Measurements from ENCODE around the gene PDE6H. TPM values are rescaled to one million over a fixed set of nuclear protein-coding genes. Genes with fewer than 3 reads are reported as not detected.
A peak's percentile ranks its signal among the peaks of the same experiment; 100 is the strongest.

Gene PDE6H
- total RNA-seq, 1 donor from 2014 or later, result not detected

GRCh38 chr12:14950421-14950820 is 22.4 kb upstream of the PDE6H start:
- DNase-seq, result no peak
- ATAC-seq, result no peak
- intact Hi-C loops (cut with micrococcal nuclease), result no loop called here

DNA sequence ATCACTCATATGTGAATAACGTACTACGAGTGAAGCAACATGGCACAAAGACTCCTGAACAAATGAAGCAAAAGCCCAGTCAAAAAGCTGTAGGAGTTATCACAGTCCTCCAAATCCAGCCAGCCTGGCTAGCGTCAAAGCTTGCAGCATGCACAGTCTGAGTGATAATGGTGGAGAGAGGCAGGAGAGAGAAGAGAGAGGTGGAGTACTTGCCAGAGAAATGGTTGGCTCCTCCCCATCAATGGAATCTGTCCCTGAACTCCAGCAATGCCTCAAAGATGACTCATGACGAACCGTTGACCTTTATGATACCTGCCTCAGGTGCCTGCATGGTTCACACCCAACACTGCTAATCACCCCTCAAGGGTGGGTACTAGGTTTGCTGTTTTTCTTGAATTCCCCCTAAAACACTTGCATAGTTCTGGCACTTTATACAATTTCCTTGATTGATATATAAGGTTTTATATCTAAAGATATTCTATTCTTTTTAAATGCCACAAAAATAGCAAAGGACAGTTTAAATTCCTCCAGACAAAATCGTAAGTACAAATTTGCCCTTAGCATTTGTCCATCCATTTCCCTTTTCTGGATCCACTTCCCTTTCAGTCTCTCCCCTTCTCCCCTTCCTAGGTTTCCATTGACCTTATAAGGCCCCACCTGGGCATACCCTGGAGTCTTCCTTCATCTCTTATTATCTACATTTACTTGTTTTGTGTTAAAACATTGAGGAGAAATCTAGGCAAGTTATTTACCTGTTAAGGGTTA is 21.7 kb upstream of the PDE6H start:
- intact Hi-C loops (cut with micrococcal nuclease), result no loop called here
- ATAC-seq, result peak; percentile 76
- peak; percentile 34 for DNase-seq

DNA sequence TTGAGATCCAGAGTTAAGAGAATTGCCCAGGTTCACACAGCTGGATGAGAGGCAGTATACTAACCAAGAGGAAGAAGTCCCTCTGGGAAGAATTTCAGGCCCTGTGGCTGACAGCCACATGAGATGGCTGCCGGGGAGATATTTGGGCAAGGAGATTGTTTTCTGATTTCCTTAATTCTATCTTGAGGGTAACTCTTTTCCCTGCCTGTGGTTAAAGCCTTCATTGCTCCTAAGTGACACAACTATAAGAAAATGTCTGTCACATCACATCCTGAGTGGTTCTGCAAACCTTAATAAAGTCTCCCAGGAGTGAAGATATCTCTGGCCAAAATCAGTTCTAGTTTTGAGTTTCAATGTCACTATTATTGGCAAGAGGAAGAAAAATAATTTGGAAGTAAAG is 21.0 kb upstream of the PDE6H start:
- DNase-seq (no peak), ATAC-seq (no peak)
- intact Hi-C loops (cut with micrococcal nuclease), result no loop called here

DNA sequence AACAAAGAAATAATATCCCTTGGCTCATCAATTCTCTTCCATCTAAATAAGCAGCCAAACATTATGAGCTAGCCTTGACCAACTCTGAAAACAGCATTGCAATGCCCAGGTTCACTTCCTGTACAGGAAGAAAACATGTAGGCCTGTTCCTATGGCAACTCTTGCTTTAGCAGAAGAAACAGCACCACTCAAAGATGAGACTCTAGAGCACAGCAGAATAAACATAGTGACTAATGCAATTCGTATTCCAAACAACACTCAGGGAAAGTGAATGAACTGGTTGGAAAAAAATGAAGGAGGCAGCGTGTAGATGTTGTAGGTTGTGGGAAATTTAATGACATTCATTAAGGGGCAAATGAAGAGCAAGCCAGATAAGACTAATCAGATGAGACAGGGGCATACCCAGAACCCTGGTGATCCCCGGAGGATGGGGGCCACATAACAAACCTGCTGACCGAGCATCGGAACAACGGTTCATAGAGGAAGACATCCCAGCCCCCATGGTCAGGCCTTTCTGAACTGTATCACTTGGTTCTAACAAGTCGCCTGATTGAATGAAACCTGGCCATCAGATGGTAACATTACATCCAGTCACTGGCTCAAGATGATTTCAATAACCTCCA is 20.4 kb upstream of the PDE6H start:
- ATAC-seq (peak; percentile 64), DNase-seq (no peak)
- intact Hi-C loops (cut with micrococcal nuclease), result no loop called here

GRCh38 chr12:14953752-14954151 is 19.1 kb upstream of the PDE6H start:
- intact Hi-C loops (cut with micrococcal nuclease), result no loop called here

DNA sequence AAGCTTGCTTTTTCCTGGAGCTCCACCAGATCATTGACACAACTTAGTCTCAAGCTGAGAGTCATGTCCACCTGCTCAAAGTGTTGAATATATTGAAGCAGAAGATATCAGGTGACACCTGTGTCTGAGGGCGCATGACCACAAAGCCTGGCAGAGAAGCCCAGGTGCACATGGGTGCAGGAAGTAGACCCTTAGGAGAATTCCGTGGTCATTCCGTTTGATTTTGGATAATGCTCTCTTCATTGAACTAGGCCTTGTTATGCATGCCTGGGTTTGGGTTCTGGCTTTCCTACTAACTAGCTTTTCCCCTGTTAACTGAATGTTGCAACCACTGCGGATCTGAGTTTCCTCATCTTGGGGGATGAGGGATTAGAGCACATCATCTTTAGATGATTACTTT is 18.6 kb upstream of the PDE6H start:
- DNase-seq (no peak), ATAC-seq (no peak)
- intact Hi-C loops (cut with micrococcal nuclease), result no loop called here

More at GRCh38 chr12:14953752-14954151, 19.1 kb upstream of the PDE6H start:
- no peak for DNase-seq
- no peak for ATAC-seq

GRCh38 chr12:14956024-14956891 is 16.6 kb upstream of the PDE6H start:
- ATAC-seq (no peak), DNase-seq (no peak)
- intact Hi-C loops (cut with micrococcal nuclease), result no loop called here

- intact Hi-C loops (cut with micrococcal nuclease), result no loop called here
- DNase-seq (no peak), ATAC-seq (no peak)
Observed at GRCh38 chr12:14956905-14957304, 15.9 kb upstream of the PDE6H start.

DNA sequence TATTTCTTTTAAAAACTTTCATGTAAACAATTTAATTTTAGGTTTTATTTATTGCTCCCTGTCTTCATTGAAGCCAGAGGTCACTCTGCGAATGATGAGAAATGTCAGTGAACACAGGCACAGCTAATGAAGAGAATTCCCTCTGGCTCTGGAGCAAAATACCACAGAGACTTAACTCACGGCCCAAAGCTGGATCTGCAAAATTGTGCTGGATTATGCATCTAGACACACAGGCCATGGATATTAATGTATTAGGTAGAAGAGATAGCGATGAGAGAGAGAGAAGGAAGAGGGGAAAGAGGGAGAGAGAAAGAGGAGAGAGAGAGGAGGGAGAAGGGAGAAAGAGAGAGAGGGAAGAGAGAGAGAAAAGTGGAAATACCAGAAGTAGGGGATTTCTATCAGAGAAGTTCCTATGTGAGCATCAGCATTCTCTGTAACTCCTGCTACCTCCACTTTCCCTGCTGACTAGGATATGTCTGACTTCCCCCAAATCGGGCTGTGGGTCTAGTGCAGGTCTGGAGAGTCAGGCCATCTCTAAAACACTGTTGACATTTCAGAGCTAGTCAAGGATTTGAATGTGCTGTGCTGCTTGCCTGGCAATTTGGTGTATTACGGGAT is 15.2 kb upstream of the PDE6H start:
- DNase-seq (no peak), ATAC-seq (no peak)
- intact Hi-C loops (cut with micrococcal nuclease), result no loop called here

- no peak for ATAC-seq
- intact Hi-C loops (cut with micrococcal nuclease), result no loop called here
- no peak for DNase-seq
Observed at GRCh38 chr12:14958361-14959125, 14.3 kb upstream of the PDE6H start.

DNA sequence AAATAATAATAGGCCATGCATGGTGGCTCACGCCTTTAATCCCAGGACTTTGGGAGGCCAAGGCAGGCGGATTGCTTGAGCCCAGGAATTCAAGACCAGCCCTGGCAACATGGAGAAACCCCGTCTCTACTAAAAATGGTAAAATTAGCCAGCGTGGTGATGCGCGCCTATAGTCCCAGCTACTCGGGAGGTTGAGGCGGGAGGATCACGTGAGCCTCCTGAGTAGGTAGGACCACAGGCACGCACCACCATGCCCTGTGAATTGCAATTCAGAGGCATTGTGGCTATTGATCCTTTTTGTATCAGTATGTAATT is 13.8 kb upstream of the PDE6H start:
- no peak for DNase-seq
- intact Hi-C loops (cut with micrococcal nuclease), result no loop called here
- ATAC-seq, result no peak

GRCh38 chr12:14959463-14959862 is 13.4 kb upstream of the PDE6H start:
- no peak for DNase-seq
- intact Hi-C loops (cut with micrococcal nuclease), result no loop called here
- peak; percentile 39 for ATAC-seq

- intact Hi-C loops (cut with micrococcal nuclease), result no loop called here
- no peak for ATAC-seq
- no peak for DNase-seq
Observed at GRCh38 chr12:14959916-14960496, 12.8 kb upstream of the PDE6H start.

- DNase-seq (peak; percentile 52), ATAC-seq (peak; percentile 80)
- intact Hi-C loops (cut with micrococcal nuclease), result no loop called here
Observed at GRCh38 chr12:14960548-14961465, 12.0 kb upstream of the PDE6H start.

DNA sequence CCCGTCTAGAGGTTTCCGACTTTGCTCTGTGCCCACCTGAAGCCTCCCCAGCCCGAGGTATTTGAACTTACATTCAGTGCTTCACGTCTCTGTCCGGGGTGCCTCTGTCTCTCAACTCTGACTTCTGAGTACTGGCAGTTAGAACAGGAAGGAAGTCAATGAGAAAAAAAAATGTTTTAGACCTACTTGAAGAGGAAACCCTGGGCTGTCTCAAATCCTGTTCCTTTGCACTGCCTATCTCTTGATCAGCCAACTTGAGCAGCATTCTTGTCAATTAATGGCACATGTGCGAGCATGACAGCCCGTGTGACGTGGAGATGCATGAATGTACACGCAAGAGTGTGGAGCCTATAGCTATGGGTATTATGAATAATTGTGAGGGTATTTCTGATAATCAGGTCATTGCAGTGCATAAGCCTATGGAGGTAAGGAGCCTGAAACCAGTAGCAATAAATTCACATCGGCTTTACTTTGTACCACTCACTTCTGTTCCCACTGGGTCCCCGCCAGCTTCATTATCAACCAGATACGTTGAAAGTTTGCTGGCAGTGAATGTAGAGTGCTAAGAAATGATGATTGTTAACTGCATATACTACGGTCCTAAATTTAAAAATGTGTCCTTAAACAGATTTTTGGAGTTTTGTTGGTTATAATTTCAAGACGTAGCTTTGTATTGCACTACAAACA is 11.2 kb upstream of the PDE6H start, which contains the start of gene ARHGDIB:
Gene ARHGDIB (minus strand): TSS at position 136 of the 687 bp plus-strand sequence. CDS start 10,889 bp downstream, outside the sequence.
- peak; percentile 47 for DNase-seq
- ATAC-seq, result peak; percentile 80
- intact Hi-C loops (cut with micrococcal nuclease), result no loop called here

GRCh38 chr12:14962153-14962539 is 10.7 kb upstream of the PDE6H start:
- ATAC-seq, result no peak
- no peak for DNase-seq
- intact Hi-C loops (cut with micrococcal nuclease), result no loop called here

DNA sequence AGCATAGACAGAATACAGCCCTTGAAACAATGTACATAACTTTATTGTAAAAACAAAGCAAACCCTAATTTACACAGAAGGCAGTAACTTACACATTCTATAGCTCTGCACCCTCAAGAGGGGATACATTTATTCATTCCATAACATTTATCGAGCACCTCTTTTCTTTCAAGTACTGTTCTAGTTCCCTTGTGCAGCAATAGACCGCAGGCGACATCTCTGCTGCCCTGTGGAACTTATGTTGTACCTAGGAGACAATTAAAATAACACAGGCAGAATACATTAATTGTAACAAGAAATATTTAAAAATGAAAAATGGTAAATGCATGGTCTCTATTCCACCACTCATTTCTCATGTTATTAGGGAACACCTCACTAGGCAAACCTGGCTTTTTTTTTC is 10.0 kb upstream of the PDE6H start:
- no peak for DNase-seq
- intact Hi-C loops (cut with micrococcal nuclease), result no loop called here
- no peak for ATAC-seq
